Erythroblast (primary cell): ENCODE data around the gene KRTAP4-16.

Experiments used
- GATA1 ChIP-seq: IDR thresholded peaks from 2 replicates; pipeline ENCODE4 v1.6.1; 2011; ENCODE audit warnings: low read depth, mild to moderate bottlenecking, control low read depth, low read length, moderate library complexity
- POLR2A ChIP-seq: IDR thresholded peaks from 2 replicates; pipeline ENCODE4 v1.6.1; 2011; ENCODE audit warnings: mild to moderate bottlenecking, low read length

DNA sequence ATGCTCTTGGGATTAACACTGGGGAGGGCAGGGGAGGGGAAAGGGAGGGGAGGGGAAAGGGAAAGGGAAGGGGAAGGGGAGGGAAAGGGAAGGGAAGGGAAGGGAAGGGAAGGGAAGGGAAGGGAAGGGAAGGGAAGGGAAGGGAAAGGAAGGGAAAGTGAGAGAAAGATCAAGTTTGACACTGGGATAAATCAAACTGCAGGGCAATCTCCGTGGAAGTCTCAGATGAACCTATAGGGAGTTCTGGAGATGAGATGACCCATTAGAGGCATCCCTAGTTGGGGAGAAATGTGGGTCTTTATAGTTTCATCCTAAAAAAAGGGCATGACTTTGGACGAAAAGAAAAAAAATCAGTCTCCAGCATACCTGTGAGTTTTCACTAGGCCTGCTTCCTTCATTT is 19.7 kb upstream of the KRTAP4-16 start:
- TF ChIP-seq POLR2A, result no peak
- TF ChIP-seq GATA1, result no peak
